ENCODE data around the gene PATE1.

The PATE1 gene

GRCh38 chr11:125797641-125798040 lies 51.6 kb downstream of the PATE1 start:
- DNase-seq, result no peak

Data from activated CD4-positive, alpha-beta T cell treated with anti-CD3 and anti-CD28 coated beads, Interleukin-2, amount 50 U/mL, for 4 hours (primary cell).